ENCODE data around the gene MEFV. TPM values are rescaled to one million over a fixed set of nuclear protein-coding genes. Genes with fewer than 3 reads are reported as not detected.

Gene MEFV
- polyA plus RNA-seq, 3 donors = 37.7 to 78.0 (median 73.2) TPM

- Mint-ChIP-seq H3K4me1 (peaks cover 68% of the 10 kb centered on the region), H3K36me3 (peaks cover 26 to 41% of the 10 kb centered on the region in 2 donors), H3K4me3 (peak overlapping the region; percentile 86 to 91), H3K27me3 (ENCODE audit: low read depth in 3 of 3) (peaks cover 0 to 6% (median 0%) of the 10 kb centered on the region in 3 donors), H3K9me3 (peaks cover 6 to 52% (median 20%) of the 10 kb centered on the region in 7 donors), H3K27ac (peak overlapping the region; percentile 96 to 100 (median 98))
- peak overlapping the region; percentile 81 to 89 (median 81) for H3K4me3 ChIP-seq (replicated peaks in 1 of 3; ENCODE audit: low read depth in 2 of 3, low read length in 3 of 3)
- peak overlapping the region; percentile 99 to 100 for H3K27ac ChIP-seq (ENCODE audit: low read depth in 1 of 2, low read length in 2 of 2)
- TF ChIP-seq CTCF (IDR thresholded peaks at IDR 0.05) = peak; percentile 58
- peak overlapping the region; percentile 99 for H3K9ac ChIP-seq (ENCODE audit: insufficient read depth, low read length, poor library complexity, severe bottlenecking)
- peaks cover 10 to 14% of the 10 kb centered on the region in 2 donors for H3K36me3 ChIP-seq (replicated peaks in 1 of 2; ENCODE audit: control insufficient read depth in 1 of 2, insufficient read depth in 2 of 2, low read length in 2 of 2)
- H4K20me1 ChIP-seq (ENCODE audit: insufficient read depth, low read length) = peaks cover 32% of the 10 kb centered on the region
- under 1% methylated on average over 61 of the region's 77 CpGs for WGBS (ENCODE audit: insufficient coverage)
- peak overlapping the region; percentile 85 for H3K4me2 ChIP-seq (replicated peaks; ENCODE audit: extremely low read depth, low read length, poor library complexity, severe bottlenecking)
- peaks cover 54 to 63% of the 10 kb centered on the region in 2 donors for H3K4me1 ChIP-seq (ENCODE audit: control insufficient read depth in 1 of 2, insufficient read depth in 2 of 2, low read length in 2 of 2)
- H2AFZ ChIP-seq (ENCODE audit: insufficient read depth, low read depth, low read length, poor library complexity, severe bottlenecking) = peak overlapping the region; percentile 75
- DNase-seq = peak; percentile 90 to 94 (median 92)
- intact Hi-C loops (cut with micrococcal nuclease) = loop anchor here (2.0 to 5.0 kb wide), 3 partner anchors 18 to 193 kb away; partner anchors contain the start of gene ZNF263 (in 1 of the 2)
- peaks cover 48% of the 10 kb centered on the region for H3K79me2 ChIP-seq (ENCODE audit: insufficient read depth, low read length)
- no peaks in the 10 kb centered on the region for H3K27me3 ChIP-seq (ENCODE audit: control insufficient read depth in 2 of 2, insufficient read depth in 2 of 2, low read length in 2 of 2)
- H3K9me3 ChIP-seq (replicated peaks in 1 of 2; ENCODE audit: control insufficient read depth in 1 of 2, insufficient read depth in 1 of 2, low read length in 2 of 2) = peaks cover 12 to 30% of the 10 kb centered on the region in 2 donors
These were observed 8.0 kb upstream of the MEFV start for GRCh38 chr16:3264137-3265036.

DNA sequence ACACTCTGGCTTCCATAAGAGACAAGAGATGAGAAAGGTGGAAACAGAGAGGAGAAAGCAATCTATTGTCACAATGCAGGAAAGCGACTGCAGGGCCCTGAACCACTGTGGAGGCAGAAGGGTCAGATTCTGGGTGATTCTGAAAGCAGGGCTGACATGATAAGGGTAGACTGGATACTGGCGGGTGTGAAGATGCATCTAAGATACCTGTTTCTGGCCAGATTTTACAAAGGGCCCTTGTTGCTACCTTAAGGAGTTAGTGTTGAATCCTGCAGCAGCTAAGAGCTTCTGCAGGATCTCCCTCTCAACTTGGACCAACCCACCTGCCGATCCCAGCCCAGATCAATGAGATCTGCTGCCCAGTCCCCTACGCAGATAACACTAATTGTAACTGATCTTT is 6.1 kb upstream of the MEFV start:
- peak overlapping the region; percentile 96 to 100 (median 98) for H3K27ac Mint-ChIP-seq

More for the DNA sequence above, 6.1 kb upstream of the MEFV start:
- no peak for TF ChIP-seq CTCF (IDR thresholded peaks at IDR 0.05)
- Histone ChIP-seq H3K27ac (ENCODE audit: low read depth in 1 of 2, low read length in 2 of 2) (peak overlapping the region; percentile 99 to 100), H3K27me3 (ENCODE audit: control insufficient read depth in 2 of 2, insufficient read depth in 2 of 2, low read length in 2 of 2) (no peaks in the 10 kb centered on the region), H3K4me1 (ENCODE audit: control insufficient read depth in 1 of 2, insufficient read depth in 2 of 2, low read length in 2 of 2) (peaks cover 73 to 82% of the 10 kb centered on the region in 2 donors), H3K9me3 (replicated peaks in 1 of 2; ENCODE audit: control insufficient read depth in 1 of 2, insufficient read depth in 1 of 2, low read length in 2 of 2) (peaks cover 6 to 16% of the 10 kb centered on the region in 2 donors), H2AFZ (ENCODE audit: insufficient read depth, low read depth, low read length, poor library complexity, severe bottlenecking) (no peak overlapping the region), H3K79me2 (ENCODE audit: insufficient read depth, low read length) (peaks cover 40% of the 10 kb centered on the region), H3K4me3 (replicated peaks in 1 of 3; ENCODE audit: low read depth in 2 of 3, low read length in 3 of 3) (peak overlapping the region in 1 of 3 experiments; percentile 81), H3K4me2 (replicated peaks; ENCODE audit: extremely low read depth, low read length, poor library complexity, severe bottlenecking) (no peak overlapping the region), H3K9ac (ENCODE audit: insufficient read depth, low read length, poor library complexity, severe bottlenecking) (no peak overlapping the region), H3K36me3 (replicated peaks in 1 of 2; ENCODE audit: control insufficient read depth in 1 of 2, insufficient read depth in 2 of 2, low read length in 2 of 2) (peaks cover 10 to 14% of the 10 kb centered on the region in 2 donors), H4K20me1 (ENCODE audit: insufficient read depth, low read length) (peaks cover 24% of the 10 kb centered on the region)
- Mint-ChIP-seq H3K27me3 (ENCODE audit: low read depth in 3 of 3) (peaks cover 0 to 6% (median 0%) of the 10 kb centered on the region in 3 donors), H3K4me3 (peak overlapping the region in 1 of 2 donors; percentile 39), H3K9me3 (peaks cover 2 to 35% (median 12%) of the 10 kb centered on the region in 7 donors), H3K4me1 (peaks cover 83% of the 10 kb centered on the region), H3K36me3 (peaks cover 12 to 23% of the 10 kb centered on the region in 2 donors)
- no peak for DNase-seq
- intact Hi-C loops (cut with micrococcal nuclease) = loop anchor here in 1 of 2 donors (5.0 kb wide), 1 partner anchor 195 kb away; no protein-coding TSS in a partner anchor
- 100% methylated on average over 2 of the region's 4 CpGs for WGBS (ENCODE audit: insufficient coverage)
